GM21825 (cell line): ENCODE data around the gene CDIP1.

ENCODE experiments used
- ATAC-seq: cut with Tn5 transposase; IDR thresholded peaks from one replicate; pipeline ENCODE4 v1.9.1; 2021; ENCODE audit warnings: mild to moderate bottlenecking, moderate library complexity; ENCODE audit not compliant: unreplicated experiment

The CDIP1 gene

DNA sequence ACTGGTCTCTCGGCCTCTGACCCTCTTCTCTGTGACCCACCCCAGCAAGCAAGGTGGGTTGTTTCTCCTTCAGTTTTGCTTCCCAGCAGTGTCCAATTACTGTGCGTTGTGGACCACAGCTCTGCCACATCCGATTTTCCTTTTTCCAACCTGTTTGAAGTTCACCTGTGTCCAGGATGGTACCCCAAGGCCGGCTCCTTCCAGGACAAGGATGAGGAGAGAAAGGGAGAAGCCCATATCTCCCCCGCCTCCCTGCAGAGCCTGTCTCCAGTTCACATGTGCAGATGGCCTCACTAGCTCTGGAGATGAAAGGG is 77.7 kb downstream of the CDIP1 start:
- no peak for ATAC-seq
